Omental fat pad (tissue), 4 donors: Measurements from ENCODE around the gene KRTDAP. TPM values are rescaled to one million over a fixed set of nuclear protein-coding genes. Genes with fewer than 3 reads are reported as not detected.
A peak's percentile ranks its signal among the peaks of the same experiment; 100 is the strongest.

Experiments
- ATAC-seq: fragments of 150-250 bp; one replicate; pipeline ENCODE4 v1.9.1; 2016; ENCODE audit warnings: mild to moderate bottlenecking, moderate library complexity; ENCODE audit not compliant: low FRiP score
- DNase-seq: peaks from one replicate; pipeline ENCODE4 v3.0.0-alpha.2; 2019; ENCODE audit warnings: low spot score
- total RNA-seq, 4 donors: library from RNA; depleted of rRNA; stranded (reverse); fragments of >200 nt; gene quantifications; one replicate each; pipeline ENCODE4 v1.1.0, GENCODE V29; 2016
- TF ChIP-seq, protein P1 (sequence below), 3 donors: fragments of 450-650 bp; IDR thresholded peaks; one replicate each; pipeline ENCODE4 v1.5.1; 2016 to 2017; ENCODE audit warnings: antibody characterized with exemption in 3 of 3, mild to moderate bottlenecking in 3 of 3, moderate library complexity in 2 of 3

The KRTDAP gene
- total RNA-seq, 4 donors from 2014 or later = not detected

DNA sequence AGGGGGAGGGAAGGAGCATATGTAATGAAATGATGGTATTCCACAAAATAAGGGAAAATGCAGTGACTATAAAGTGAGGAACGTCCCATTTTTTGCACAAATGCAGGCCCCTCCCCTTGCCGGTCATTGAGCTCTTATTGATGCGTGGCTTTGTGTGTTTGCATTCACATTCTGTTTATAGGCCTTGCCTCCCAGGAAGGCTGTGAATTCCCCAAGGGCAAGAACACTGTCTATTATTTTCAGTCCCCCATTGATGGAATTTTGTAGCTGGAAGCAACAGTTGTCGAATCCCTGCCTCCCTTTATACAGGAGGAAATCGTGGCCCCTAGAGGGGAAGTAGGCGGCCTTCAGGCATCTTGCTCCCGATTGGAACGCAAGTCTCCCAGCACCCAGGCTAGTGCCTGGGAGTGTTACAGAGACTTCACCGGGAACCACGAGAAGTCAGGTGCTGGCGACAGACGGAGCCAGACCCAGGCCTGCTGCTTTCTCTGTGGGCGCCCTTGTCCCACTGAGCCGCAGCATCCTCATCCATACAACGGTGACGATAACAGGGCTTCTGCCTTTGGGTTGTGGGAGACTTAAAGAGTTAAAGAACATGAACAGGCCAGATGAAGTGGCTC lies 31.0 kb upstream of the KRTDAP start:
- DNase-seq (no peak), ATAC-seq (no peak)
- TF ChIP-seq, protein P1, sequence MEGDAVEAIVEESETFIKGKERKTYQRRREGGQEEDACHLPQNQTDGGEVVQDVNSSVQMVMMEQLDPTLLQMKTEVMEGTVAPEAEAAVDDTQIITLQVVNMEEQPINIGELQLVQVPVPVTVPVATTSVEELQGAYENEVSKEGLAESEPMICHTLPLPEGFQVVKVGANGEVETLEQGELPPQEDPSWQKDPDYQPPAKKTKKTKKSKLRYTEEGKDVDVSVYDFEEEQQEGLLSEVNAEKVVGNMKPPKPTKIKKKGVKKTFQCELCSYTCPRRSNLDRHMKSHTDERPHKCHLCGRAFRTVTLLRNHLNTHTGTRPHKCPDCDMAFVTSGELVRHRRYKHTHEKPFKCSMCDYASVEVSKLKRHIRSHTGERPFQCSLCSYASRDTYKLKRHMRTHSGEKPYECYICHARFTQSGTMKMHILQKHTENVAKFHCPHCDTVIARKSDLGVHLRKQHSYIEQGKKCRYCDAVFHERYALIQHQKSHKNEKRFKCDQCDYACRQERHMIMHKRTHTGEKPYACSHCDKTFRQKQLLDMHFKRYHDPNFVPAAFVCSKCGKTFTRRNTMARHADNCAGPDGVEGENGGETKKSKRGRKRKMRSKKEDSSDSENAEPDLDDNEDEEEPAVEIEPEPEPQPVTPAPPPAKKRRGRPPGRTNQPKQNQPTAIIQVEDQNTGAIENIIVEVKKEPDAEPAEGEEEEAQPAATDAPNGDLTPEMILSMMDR (IDR thresholded peaks at IDR 0.05) = no peak

DNA sequence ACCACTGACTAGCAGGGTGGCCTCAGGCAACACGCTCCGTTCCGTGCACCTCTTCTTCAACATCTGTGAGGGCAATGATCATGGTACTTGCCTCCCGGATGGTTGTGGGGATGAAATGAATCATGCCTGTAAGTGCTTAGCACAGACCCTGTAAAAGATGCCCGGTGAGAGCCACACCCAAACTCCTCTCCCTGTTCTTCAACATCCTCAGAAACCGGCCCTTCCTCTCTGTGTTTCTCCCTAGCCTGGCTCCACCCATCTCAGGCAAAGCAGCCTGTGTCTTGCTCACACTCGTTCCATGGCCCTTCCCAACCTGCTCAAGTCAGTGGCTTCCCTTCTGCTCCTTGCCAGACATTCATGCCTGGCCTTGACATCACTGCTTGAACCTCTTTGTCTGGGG lies 29.0 kb upstream of the KRTDAP start:
- DNase-seq (no peak), ATAC-seq (no peak)
- TF ChIP-seq, protein P1 (IDR thresholded peaks at IDR 0.05) = no peak

DNA sequence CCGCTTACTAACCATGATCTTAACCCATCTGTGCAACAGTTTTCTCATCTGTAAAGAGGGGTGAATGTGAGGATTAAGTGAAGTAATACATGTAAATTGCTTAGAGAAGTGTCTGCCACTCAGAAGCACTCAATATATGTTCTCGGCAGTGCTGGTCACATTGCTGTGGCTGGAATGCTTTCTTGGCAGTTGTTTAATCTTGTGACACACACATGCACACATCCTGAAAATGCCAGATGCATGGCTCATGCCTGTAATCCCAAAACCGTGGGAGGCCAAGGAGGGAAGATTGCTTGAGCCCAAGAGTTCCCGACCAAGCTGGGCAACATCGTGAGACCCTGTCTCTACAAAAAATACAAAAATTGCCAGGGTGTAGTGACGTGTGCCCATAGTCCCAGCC lies 28.0 kb upstream of the KRTDAP start:
- TF ChIP-seq, protein P1 (IDR thresholded peaks at IDR 0.05) = no peak
- ATAC-seq = no peak
- DNase-seq = no peak

DNA sequence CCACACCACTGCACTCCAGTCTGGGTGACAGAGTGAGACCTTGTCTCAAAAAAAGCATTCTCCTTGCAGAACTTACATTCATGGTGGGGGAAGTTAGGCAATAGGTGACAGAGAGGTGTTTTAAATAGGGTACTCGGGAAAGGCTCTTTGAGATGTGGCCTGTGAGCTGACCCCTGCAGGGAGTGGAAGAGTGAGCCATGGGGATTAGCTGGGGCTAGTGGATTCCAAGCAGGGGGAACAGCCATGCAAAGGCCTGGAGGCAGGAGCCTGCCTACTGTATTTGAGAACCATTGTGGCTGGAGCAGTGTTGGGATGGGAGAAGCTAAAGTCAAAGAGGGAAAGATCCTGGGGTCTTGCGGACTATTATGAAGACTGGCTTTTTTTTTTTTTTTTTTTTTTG lies 27.1 kb upstream of the KRTDAP start:
- ATAC-seq (no peak), DNase-seq (no peak)
- TF ChIP-seq, protein P1 (IDR thresholded peaks at IDR 0.05) = no peak

DNA sequence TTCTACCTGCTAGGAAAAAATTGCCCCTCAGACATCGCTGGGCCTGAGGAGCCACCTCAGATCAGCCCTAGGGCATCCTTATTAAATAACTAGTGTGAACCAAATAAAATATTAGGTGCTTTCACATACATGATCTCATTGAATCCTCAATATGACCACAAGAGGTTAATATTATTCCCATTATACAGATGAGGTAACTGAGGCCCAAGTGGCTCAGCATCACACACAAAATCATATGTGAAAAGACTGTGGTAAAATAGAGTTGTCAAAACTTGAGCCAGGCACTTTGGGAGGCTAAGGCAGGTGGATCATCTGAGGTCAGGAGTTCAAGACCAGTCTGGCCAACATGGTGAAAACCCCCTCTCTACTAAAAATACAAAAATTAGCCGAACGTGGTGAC lies 26.0 kb upstream of the KRTDAP start:
- TF ChIP-seq, protein P1 (IDR thresholded peaks at IDR 0.05) = no peak
- DNase-seq (no peak), ATAC-seq (no peak)

DNA sequence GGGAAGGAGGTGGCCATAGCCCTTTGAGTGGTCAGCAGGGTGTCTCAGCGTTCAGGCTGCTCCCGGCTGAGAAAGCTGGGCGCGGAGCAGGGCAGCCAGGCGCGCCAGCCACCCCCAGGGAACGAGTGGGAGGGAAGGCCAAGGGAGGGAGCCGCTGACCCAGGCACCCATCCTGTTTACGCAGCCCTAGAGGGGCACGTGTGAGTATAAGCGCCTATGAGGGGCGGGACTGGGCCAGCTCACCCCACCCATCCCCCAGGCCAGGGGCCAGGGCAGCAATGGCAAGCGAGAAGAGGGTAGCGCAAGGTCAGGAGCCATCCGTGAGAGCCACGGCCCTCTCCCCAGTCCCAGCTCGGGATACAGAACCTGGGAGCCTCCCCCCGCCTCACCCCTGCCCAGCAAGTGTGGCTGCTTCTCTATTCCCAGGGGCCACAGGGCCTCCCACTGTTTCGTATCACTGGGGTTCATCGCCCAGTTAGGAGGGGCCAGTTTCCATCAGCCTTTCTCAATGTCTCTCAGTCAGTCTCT lies 24.1 kb upstream of the KRTDAP start:
- TF ChIP-seq, protein P1 (IDR thresholded peaks at IDR 0.05) = no peak
- peak; percentile 68 for ATAC-seq

DNA sequence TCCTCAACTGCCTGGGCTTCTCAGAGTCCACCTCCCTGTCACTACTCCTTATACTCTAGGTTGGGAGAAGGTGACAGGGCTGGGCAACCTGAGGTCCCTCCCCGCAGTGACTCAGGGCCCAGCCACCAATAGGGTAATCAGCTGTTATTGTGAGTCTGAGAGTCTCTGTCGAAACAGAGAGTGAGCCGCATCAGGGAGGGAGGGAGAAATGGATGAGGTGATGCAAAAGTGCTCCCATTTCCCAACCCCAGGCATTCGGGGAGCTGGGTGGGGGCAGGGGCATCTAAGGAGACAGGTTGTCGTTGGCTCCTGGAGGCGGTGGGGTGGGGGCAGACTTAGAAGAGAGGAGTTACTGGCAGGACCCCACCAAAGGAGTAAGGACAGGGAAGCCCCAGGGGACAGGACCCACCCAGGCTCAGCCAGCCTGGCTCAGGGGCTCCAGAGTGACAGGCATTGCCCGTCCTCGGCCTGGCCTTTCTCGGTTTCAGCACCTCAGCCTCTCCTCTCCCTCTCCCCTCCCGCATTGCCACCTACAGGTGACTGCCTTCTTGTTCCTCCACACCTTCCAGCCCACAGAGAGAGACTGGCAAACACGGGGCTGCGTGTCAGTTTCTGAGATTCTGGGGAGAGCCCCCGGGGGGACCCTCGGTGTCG lies 23.5 kb upstream of the KRTDAP start, which contains the start of gene DMKN:
DMKN (minus strand) TSS at position 22 of the 654 bp plus-strand sequence. CDS start 174 bp downstream, outside the sequence.
- DNase-seq (no peak), ATAC-seq (peak; percentile 59)
- TF ChIP-seq, protein P1 (IDR thresholded peaks at IDR 0.05) = no peak

More for the DNA sequence above, 24.1 kb upstream of the KRTDAP start:
- no peak for DNase-seq
